HEK293T (cell line): Measurements from ENCODE around the gene CNFN.

Source experiments
- CTCF ChIA-PET: fragments of 350-600 bp; formaldehyde crosslinking; extraction: SDS; loops from one replicate; lab custom pipeline; 2021; ENCODE audit warnings: antibody characterized with exemption, inconsistent platforms; lab: Yijun Ruan, JAX
- POLR2A ChIA-PET: fragments of 350-600 bp; formaldehyde crosslinking; extraction: SDS; loops from one replicate; lab custom pipeline; 2020; ENCODE audit warnings: antibody characterized with exemption, inconsistent platforms; lab: Yijun Ruan, JAX
- DNase-seq: peaks from one replicate; pipeline ENCODE4 v3.0.0; 2012; ENCODE audit warnings: mixed read lengths; ENCODE audit errors: extremely low spot score
- ARNT ChIP-seq: fragments of 450-650 bp; IDR thresholded peaks from 2 replicates; pipeline ENCODE4 v1.6.1; 2017; ENCODE audit warnings: mild to moderate bottlenecking
- BHLHE40 ChIP-seq: fragments of 450-650 bp; IDR thresholded peaks from 2 replicates; pipeline ENCODE4 v1.6.1; 2016; ENCODE audit warnings: mild to moderate bottlenecking, moderate library complexity, borderline replicate concordance
- CTBP1 ChIP-seq: fragments of 450-650 bp; IDR thresholded peaks from 2 replicates; pipeline ENCODE4 v1.6.1; 2016; ENCODE audit warnings: borderline replicate concordance
- ELF4 ChIP-seq: fragments of 450-650 bp; IDR thresholded peaks from 2 replicates; pipeline ENCODE4 v1.6.1; 2017; ENCODE audit warnings: antibody characterized with exemption
- FOXA1 ChIP-seq: fragments of 450-650 bp; IDR thresholded peaks from 2 replicates; pipeline ENCODE4 v1.6.1; 2016; ENCODE audit warnings: mild to moderate bottlenecking
- FOXK2 ChIP-seq: fragments of 450-650 bp; IDR thresholded peaks from 2 replicates; pipeline ENCODE4 v1.6.1; 2016; ENCODE audit warnings: mild to moderate bottlenecking
- FOXM1 ChIP-seq: fragments of 450-650 bp; IDR thresholded peaks from 2 replicates; pipeline ENCODE4 v1.6.1; 2017; ENCODE audit warnings: mild to moderate bottlenecking, borderline replicate concordance
- HDGF ChIP-seq: fragments of 450-650 bp; IDR thresholded peaks from 2 replicates; pipeline ENCODE4 v1.6.1; 2017; ENCODE audit warnings: antibody characterized with exemption, borderline replicate concordance
- L3MBTL2 ChIP-seq: fragments of 450-650 bp; conservative IDR thresholded peaks from 2 replicates; pipeline ENCODE4 v1.6.1; 2016; ENCODE audit warnings: mild to moderate bottlenecking
- LEF1 ChIP-seq: fragments of 450-650 bp; IDR thresholded peaks from 2 replicates; pipeline ENCODE4 v1.6.1; 2017; ENCODE audit warnings: mild to moderate bottlenecking, borderline replicate concordance
- NFRKB ChIP-seq: fragments of 450-650 bp; IDR thresholded peaks from 2 replicates; pipeline ENCODE4 v1.6.1; 2016; ENCODE audit warnings: mild to moderate bottlenecking, moderate library complexity
- SP1 ChIP-seq: fragments of 450-650 bp; IDR thresholded peaks from 2 replicates; pipeline ENCODE4 v1.6.1; 2017
- SUZ12 ChIP-seq: fragments of 450-650 bp; IDR thresholded peaks from 2 replicates; pipeline ENCODE4 v1.6.1; 2016; ENCODE audit warnings: mild to moderate bottlenecking
- TARDBP ChIP-seq: fragments of 450-650 bp; IDR thresholded peaks from 2 replicates; pipeline ENCODE4 v1.6.1; 2016
- ZNF384 ChIP-seq: fragments of 450-650 bp; IDR thresholded peaks from 2 replicates; pipeline ENCODE4 v1.6.1; 2016
- TF ChIP-seq, protein P1 (sequence below): fragments of 450-650 bp; IDR thresholded peaks from 2 replicates; pipeline ENCODE4 v1.6.1; 2016

Gene CNFN

DNA sequence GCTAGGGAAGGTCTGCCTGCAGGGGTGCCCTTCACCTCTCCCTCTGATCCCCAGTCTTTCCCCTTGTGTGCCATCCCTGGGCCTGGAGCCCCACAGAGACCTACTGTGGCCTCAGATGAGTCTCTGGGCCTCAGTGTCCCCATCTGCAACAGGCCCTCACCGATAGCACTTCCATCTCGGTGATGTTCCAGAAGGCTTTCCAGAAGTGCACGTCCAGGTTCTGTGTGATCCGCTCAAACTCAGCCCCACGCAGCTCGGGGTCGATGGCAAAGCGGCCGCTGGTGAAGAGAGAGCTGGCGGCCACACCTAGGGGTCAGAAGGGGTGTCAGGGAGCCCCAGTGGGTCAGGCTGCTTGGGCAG is 17.7 kb upstream of the CNFN start:
- TF ChIP-seq, protein P1, sequence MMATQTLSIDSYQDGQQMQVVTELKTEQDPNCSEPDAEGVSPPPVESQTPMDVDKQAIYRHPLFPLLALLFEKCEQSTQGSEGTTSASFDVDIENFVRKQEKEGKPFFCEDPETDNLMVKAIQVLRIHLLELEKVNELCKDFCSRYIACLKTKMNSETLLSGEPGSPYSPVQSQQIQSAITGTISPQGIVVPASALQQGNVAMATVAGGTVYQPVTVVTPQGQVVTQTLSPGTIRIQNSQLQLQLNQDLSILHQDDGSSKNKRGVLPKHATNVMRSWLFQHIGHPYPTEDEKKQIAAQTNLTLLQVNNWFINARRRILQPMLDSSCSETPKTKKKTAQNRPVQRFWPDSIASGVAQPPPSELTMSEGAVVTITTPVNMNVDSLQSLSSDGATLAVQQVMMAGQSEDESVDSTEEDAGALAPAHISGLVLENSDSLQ = no peak
- no peak for TF ChIP-seq LEF1
- no peak for TF ChIP-seq SUZ12
- TF ChIP-seq ARNT = no peak
- TF ChIP-seq ELF4 = no peak
- no peak for TF ChIP-seq HDGF
- TF ChIP-seq ZNF384 = no peak
- no peak for TF ChIP-seq BHLHE40
- no peak for TF ChIP-seq L3MBTL2
- no peak for DNase-seq
- ChIA-PET CTCF (interaction anchor here (0.6 kb wide), 1 partner anchor 32 kb away, joined by 3 read pairs; no protein-coding TSS in a partner anchor), POLR2A (interaction anchor here (3.0 kb wide), 1 partner anchor 11 kb away, joined by 24 read pairs; no protein-coding TSS in a partner anchor)

DNA sequence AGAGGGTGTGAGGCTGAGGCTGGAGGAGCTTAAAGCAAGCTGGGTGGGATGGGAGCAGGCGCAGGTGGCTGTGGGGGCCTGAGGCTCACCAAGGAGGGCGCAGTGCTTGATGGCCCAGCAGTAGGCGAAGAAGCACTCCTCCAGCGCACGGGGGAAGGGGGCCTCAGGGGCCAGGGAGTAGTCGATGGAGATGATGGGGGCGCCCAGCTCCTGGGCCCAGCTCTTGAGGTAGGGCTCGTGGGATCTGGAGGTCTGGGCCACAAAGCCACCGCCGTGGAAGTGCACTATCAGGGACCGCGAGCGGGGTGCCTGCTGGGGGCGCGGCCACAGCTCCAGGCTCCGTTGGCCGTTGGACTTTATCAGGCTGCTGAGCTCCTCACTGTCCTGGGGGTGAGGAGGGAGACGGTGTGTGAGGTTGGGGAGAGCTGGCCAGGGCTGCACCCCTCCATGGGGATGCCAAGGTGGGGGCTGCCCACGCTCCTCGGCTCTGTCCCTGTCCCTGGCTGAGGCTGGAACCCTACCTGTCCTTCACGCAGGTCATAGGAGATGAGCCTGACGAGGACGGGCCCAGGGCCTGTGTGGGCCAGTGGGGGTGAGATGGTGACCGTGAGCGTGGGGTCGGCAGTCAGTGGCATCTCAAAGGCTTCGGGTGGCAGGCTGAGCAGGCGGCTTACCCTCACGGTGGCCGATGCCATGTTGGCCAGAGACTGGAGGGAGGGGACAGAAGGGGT is 17.2 kb upstream of the CNFN start:
- DNase-seq = no peak
- CTCF ChIA-PET = interaction anchor here (0.6 to 0.8 kb wide), 3 partner anchors 16 to 33 kb away, joined by 3 to 4 read pairs (median 3); no protein-coding TSS in a partner anchor
- TF ChIP-seq CTBP1 (no peak), ELF4 (no peak), LEF1 (no peak), ZNF384 (no peak), L3MBTL2 (no peak), FOXM1 (no peak), SUZ12 (no peak), FOXK2 (no peak), HDGF (no peak), BHLHE40 (no peak), SP1 (no peak), ARNT (no peak), FOXA1 (no peak), TARDBP (no peak), NFRKB (no peak)
- TF ChIP-seq, protein P1 = no peak
- POLR2A ChIA-PET = interaction anchor here (0.8 to 3.0 kb wide), 3 partner anchors 10 to 16 kb away, joined by 3 to 24 read pairs (median 5); no protein-coding TSS in a partner anchor

- TF ChIP-seq SP1 (no peak), BHLHE40 (no peak), ELF4 (no peak), TARDBP (no peak), FOXK2 (no peak), FOXM1 (no peak), ARNT (no peak), ZNF384 (no peak), NFRKB (no peak), CTBP1 (no peak), SUZ12 (no peak), L3MBTL2 (no peak), HDGF (no peak), FOXA1 (no peak), LEF1 (no peak)
- TF ChIP-seq, protein P1 = no peak
- no peak for DNase-seq
- ChIA-PET CTCF (no interaction called here), POLR2A (interaction anchor here (1.2 to 3.0 kb wide), 2 partner anchors 9 to 14 kb away, joined by 5 to 24 read pairs; no protein-coding TSS in a partner anchor)
Observed at GRCh38 chr19:42406111-42406510, 16.0 kb upstream of the CNFN start.

GRCh38 chr19:42403586-42403985 is 13.5 kb upstream of the CNFN start:
- ChIA-PET CTCF (no interaction called here), POLR2A (no interaction called here)
- TF ChIP-seq FOXK2 = no peak
- TF ChIP-seq LEF1 = no peak
- no peak for TF ChIP-seq ZNF384
- TF ChIP-seq, protein P1 = no peak
- no peak for TF ChIP-seq CTBP1
- no peak for TF ChIP-seq L3MBTL2
- TF ChIP-seq HDGF = no peak
- TF ChIP-seq FOXM1 = no peak
- TF ChIP-seq ELF4 = no peak
- no peak for TF ChIP-seq SUZ12
- TF ChIP-seq TARDBP = no peak
- TF ChIP-seq BHLHE40 = no peak
- TF ChIP-seq FOXA1 = no peak
- TF ChIP-seq NFRKB = no peak
- TF ChIP-seq ARNT = no peak
- no peak for TF ChIP-seq SP1
- DNase-seq = no peak

GRCh38 chr19:42402376-42403116 is 12.4 kb upstream of the CNFN start:
- CTCF ChIA-PET = no interaction called here

More at GRCh38 chr19:42402376-42403116, 12.4 kb upstream of the CNFN start:
- TF ChIP-seq CTBP1 (no peak), ZNF384 (no peak), ARNT (no peak), SP1 (no peak), TARDBP (no peak), FOXK2 (no peak), FOXA1 (no peak), LEF1 (no peak), FOXM1 (no peak), HDGF (no peak), SUZ12 (no peak), ELF4 (no peak), NFRKB (no peak), L3MBTL2 (no peak), BHLHE40 (no peak)
- TF ChIP-seq, protein P1 = no peak
- DNase-seq = no peak
- POLR2A ChIA-PET = no interaction called here
